Panc1 (cell line): ENCODE measurements around the gene HSPA4. TPM values are rescaled to one million over a fixed set of nuclear protein-coding genes. Genes with fewer than 3 reads are reported as not detected.

Experiments
- ATAC-seq: fragments of 200-7000 bp; cut with Tn5 transposase; 2 replicates; pipeline ENCODE4 v1.9.1; 2020; ENCODE audit warnings: mild to moderate bottlenecking, moderate library complexity
- BruUV-seq: library from RNA; stranded (reverse); fragments of 400-500 nt; replicated peaks from 2 replicates; lab custom pipeline; 2021; lab: Mats Ljungman, UMichigan
- CTCF ChIA-PET: fragments of 300-600 bp; sonication (Branson Sonifier 250); formaldehyde crosslinking; loops from one replicate; lab custom pipeline; 2022; ENCODE audit warnings: antibody characterized with exemption; lab: Charles Lee
- POLR2A ChIA-PET: fragments of 300-600 bp; sonication (Branson Sonifier 250); formaldehyde crosslinking; loops from one replicate; lab custom pipeline; 2022; ENCODE audit warnings: antibody characterized with exemption; lab: Charles Lee
- DNase-seq: peaks from one replicate; pipeline ENCODE4 v3.0.0-alpha.2; 2010; ENCODE audit warnings: low read depth, low spot score
- H3K27ac ChIP-seq: 2 replicates; pipeline ENCODE4 v1.5.1; 2011; ENCODE audit warnings: mild to moderate bottlenecking, low read length, inconsistent platforms
- H3K27me3 ChIP-seq: fragments of 200-500 bp; sonication (Bioruptor generic); 2 replicates; pipeline ENCODE4 v1.6.0; 2014; ENCODE audit warnings: low read length, inconsistent platforms; ENCODE audit not compliant: control insufficient read depth, insufficient read depth
- H3K36me3 ChIP-seq: fragments of 200-500 bp; sonication (Bioruptor generic); 2 replicates; pipeline ENCODE4 v1.5.1; 2014; ENCODE audit warnings: inconsistent platforms, mild to moderate bottlenecking, low read length, moderate library complexity; ENCODE audit not compliant: control insufficient read depth, insufficient read depth
- H3K4me1 ChIP-seq: 2 replicates; pipeline ENCODE4 v1.5.1; 2011; ENCODE audit warnings: inconsistent platforms, mild to moderate bottlenecking, low read length, moderate library complexity; ENCODE audit not compliant: control insufficient read depth, insufficient read depth
- H3K4me3 ChIP-seq, 2 experiments: 2 replicates each; pipeline ENCODE4 v1.5.1; 2011 to 2012; ENCODE audit warnings: low read depth in 2 of 2, low read length in 2 of 2, mild to moderate bottlenecking in 2 of 2, inconsistent platforms in 1 of 2, moderate library complexity in 1 of 2
- H3K9me3 ChIP-seq: fragments of 200-500 bp; sonication (Bioruptor generic); 2 replicates; pipeline ENCODE4 v1.5.1; 2014; ENCODE audit warnings: low read depth, mild to moderate bottlenecking, inconsistent platforms, low read length, moderate library complexity; ENCODE audit not compliant: control insufficient read depth, insufficient read depth
- POLR2AphosphoS5 ChIP-seq: IDR thresholded peaks from 2 replicates; pipeline ENCODE4 v1.6.1; 2012; ENCODE audit warnings: mild to moderate bottlenecking, low read depth, low read length, moderate library complexity
- SIN3A ChIP-seq: IDR thresholded peaks from 2 replicates; pipeline ENCODE4 v1.6.1; 2012; ENCODE audit warnings: low read depth, mild to moderate bottlenecking, low read length, moderate library complexity, borderline replicate concordance; ENCODE audit not compliant: insufficient read depth
- TCF7L2 ChIP-seq: IDR thresholded peaks from 2 replicates; pipeline ENCODE4 v1.6.1; 2011; ENCODE audit warnings: mild to moderate bottlenecking, low read depth, low read length, inconsistent platforms
- in situ Hi-C: cut with HindIII; loops from 2 replicates; pipeline ENCODE4 v1.10.0; 2016; ENCODE audit warnings: low sequenced_read_pairs, low pct_unique_long_range_greater_than_20kb
- intact Hi-C: fragments of 100-400 bp; cut with micrococcal nuclease; formaldehyde crosslinking; loops from one replicate; pipeline ENCODE4 v1.10.0; 2022; ENCODE audit not compliant: unreplicated experiment
- total RNA-seq: library from RNA; stranded (reverse); gene quantifications from one replicate; pipeline ENCODE4 v1.2.1, GENCODE V29; 2021; ENCODE audit not compliant: unreplicated experiment
- TF ChIP-seq, protein P1 (sequence below), 2 experiments: IDR thresholded peaks; 2 replicates each; pipeline ENCODE4 v1.6.1; 2011 to 2012; ENCODE audit warnings: low read depth in 2 of 2, control low read depth in 1 of 2, low read length in 1 of 2, mild to moderate bottlenecking in 1 of 2, moderate library complexity in 1 of 2; ENCODE audit not compliant: insufficient read depth in 1 of 2
- TF ChIP-seq, protein P2 (sequence below): fragments of 450-650 bp; IDR thresholded peaks from 2 replicates; pipeline ENCODE4 v1.5.1; 2017; ENCODE audit warnings: mild to moderate bottlenecking

HSPA4 gene
- total RNA-seq, 1 experiment from 2014 or later, result 247 TPM

GRCh38 chr5:133122711-133123110, 70.9 kb downstream of the HSPA4 start:
- CTCF ChIA-PET, result no interaction called here
- no TSS peak for BruUV-seq
- ATAC-seq (no peak), DNase-seq (no peak)
- no peaks in the 10 kb centered on the region; the same call in 1 of the 2 replicates for H3K4me1 ChIP-seq
- POLR2A ChIA-PET, result interaction anchor here (0.5 kb wide), 1 partner anchor 781 kb away, joined by 3 read pairs; no protein-coding TSS in a partner anchor
- H3K9me3 ChIP-seq, result no peaks in the 10 kb centered on the region
- no peaks in the 10 kb centered on the region for H3K27me3 ChIP-seq
- TF ChIP-seq, protein P1, sequence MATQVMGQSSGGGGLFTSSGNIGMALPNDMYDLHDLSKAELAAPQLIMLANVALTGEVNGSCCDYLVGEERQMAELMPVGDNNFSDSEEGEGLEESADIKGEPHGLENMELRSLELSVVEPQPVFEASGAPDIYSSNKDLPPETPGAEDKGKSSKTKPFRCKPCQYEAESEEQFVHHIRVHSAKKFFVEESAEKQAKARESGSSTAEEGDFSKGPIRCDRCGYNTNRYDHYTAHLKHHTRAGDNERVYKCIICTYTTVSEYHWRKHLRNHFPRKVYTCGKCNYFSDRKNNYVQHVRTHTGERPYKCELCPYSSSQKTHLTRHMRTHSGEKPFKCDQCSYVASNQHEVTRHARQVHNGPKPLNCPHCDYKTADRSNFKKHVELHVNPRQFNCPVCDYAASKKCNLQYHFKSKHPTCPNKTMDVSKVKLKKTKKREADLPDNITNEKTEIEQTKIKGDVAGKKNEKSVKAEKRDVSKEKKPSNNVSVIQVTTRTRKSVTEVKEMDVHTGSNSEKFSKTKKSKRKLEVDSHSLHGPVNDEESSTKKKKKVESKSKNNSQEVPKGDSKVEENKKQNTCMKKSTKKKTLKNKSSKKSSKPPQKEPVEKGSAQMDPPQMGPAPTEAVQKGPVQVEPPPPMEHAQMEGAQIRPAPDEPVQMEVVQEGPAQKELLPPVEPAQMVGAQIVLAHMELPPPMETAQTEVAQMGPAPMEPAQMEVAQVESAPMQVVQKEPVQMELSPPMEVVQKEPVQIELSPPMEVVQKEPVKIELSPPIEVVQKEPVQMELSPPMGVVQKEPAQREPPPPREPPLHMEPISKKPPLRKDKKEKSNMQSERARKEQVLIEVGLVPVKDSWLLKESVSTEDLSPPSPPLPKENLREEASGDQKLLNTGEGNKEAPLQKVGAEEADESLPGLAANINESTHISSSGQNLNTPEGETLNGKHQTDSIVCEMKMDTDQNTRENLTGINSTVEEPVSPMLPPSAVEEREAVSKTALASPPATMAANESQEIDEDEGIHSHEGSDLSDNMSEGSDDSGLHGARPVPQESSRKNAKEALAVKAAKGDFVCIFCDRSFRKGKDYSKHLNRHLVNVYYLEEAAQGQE (IDR thresholded peaks at IDR 0.05; ENCODE audit: insufficient read depth in 1 of 2, low read depth in 2 of 2, low read length in 1 of 2), result no peak
- TF ChIP-seq, protein P2, sequence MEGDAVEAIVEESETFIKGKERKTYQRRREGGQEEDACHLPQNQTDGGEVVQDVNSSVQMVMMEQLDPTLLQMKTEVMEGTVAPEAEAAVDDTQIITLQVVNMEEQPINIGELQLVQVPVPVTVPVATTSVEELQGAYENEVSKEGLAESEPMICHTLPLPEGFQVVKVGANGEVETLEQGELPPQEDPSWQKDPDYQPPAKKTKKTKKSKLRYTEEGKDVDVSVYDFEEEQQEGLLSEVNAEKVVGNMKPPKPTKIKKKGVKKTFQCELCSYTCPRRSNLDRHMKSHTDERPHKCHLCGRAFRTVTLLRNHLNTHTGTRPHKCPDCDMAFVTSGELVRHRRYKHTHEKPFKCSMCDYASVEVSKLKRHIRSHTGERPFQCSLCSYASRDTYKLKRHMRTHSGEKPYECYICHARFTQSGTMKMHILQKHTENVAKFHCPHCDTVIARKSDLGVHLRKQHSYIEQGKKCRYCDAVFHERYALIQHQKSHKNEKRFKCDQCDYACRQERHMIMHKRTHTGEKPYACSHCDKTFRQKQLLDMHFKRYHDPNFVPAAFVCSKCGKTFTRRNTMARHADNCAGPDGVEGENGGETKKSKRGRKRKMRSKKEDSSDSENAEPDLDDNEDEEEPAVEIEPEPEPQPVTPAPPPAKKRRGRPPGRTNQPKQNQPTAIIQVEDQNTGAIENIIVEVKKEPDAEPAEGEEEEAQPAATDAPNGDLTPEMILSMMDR, result no peak
- TF ChIP-seq POLR2AphosphoS5 (no peak), TCF7L2 (no peak), SIN3A (no peak)
- in situ Hi-C loops, result no loop called here
- no peak overlapping the region for H3K4me3 ChIP-seq
- H3K36me3 ChIP-seq, result no peaks in the 10 kb centered on the region
- intact Hi-C loops, result no loop called here
- no peak overlapping the region for H3K27ac ChIP-seq

DNA sequence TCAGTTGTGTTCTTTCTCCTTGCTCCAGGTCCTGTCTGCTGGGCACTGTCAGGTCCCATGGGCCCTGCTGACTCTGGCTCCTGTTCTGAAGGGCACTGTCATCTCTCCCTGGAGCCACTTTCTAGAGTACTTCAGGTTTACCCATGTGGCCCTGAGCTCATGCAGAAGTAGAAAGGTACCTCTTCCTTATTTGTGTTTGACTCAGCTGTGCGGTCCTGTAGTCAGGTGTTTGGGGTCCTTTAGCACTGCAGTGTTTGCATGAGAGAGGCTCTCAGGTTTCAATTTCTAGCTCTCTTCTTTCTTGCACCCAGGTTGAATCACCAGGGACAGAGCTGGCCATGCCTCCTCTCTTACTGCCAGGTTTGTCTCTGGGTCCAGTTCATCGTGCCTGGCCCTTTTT, 71.5 kb downstream of the HSPA4 start:
- ChIA-PET POLR2A (interaction anchor here (0.5 kb wide), 1 partner anchor 780 kb away, joined by 3 read pairs; no protein-coding TSS in a partner anchor), CTCF (no interaction called here)
- BruUV-seq, result no TSS peak

More for the DNA sequence above, 71.5 kb downstream of the HSPA4 start:
- DNase-seq (no peak), ATAC-seq (no peak)
- H3K4me1 ChIP-seq, result no peaks in the 10 kb centered on the region; the same call in 1 of the 2 replicates
- H3K9me3 ChIP-seq, result no peaks in the 10 kb centered on the region
- in situ Hi-C loops (no loop called here), intact Hi-C loops (no loop called here)
- TF ChIP-seq POLR2AphosphoS5 (no peak), SIN3A (no peak), TCF7L2 (no peak)
- TF ChIP-seq, protein P1 (IDR thresholded peaks at IDR 0.05; ENCODE audit: insufficient read depth in 1 of 2, low read depth in 2 of 2, low read length in 1 of 2), result no peak
- TF ChIP-seq, protein P2, result no peak
- no peak overlapping the region for H3K4me3 ChIP-seq
- H3K27me3 ChIP-seq, result no peaks in the 10 kb centered on the region
- no peaks in the 10 kb centered on the region for H3K36me3 ChIP-seq
- H3K27ac ChIP-seq, result no peak overlapping the region
